Large intestine (tissue), 3 donors: ENCODE measurements around the gene PPP1R1C. TPM values are rescaled to one million over a fixed set of nuclear protein-coding genes. Genes with fewer than 3 reads are reported as not detected.

ENCODE experiments used
- DNase-seq, 2 donors: peaks; one replicate each; pipeline versions ENCODE4 v3.0.0 to v3.0.0-alpha.2; 2013
- H3K27ac ChIP-seq: one replicate; pipeline ENCODE4 v1.5.1; 2013; ENCODE audit warnings: low read length
- H3K27me3 ChIP-seq: 2 replicates; pipeline ENCODE4 v1.6.1; 2013; ENCODE audit warnings: low read length; ENCODE audit not compliant: control insufficient read depth, insufficient read depth
- H3K36me3 ChIP-seq: 2 replicates; pipeline ENCODE4 v1.6.1; 2013; ENCODE audit warnings: low read length; ENCODE audit not compliant: control insufficient read depth, insufficient read depth
- H3K4me1 ChIP-seq: one replicate; pipeline ENCODE4 v1.6.1; 2013; ENCODE audit warnings: low read length; ENCODE audit not compliant: control insufficient read depth, insufficient read depth
- H3K4me3 ChIP-seq: one replicate; pipeline ENCODE4 v1.5.1; 2013; ENCODE audit warnings: low read length
- H3K9me3 ChIP-seq: one replicate; pipeline ENCODE4 v1.6.1; 2013; ENCODE audit warnings: mild to moderate bottlenecking, low read depth, low read length, moderate library complexity; ENCODE audit not compliant: control insufficient read depth
- WGBS: methylation state at CpG from one replicate; pipeline ENCODE4 v1.1.5; 2013; ENCODE audit warnings: low lambda C conversion rate; ENCODE audit not compliant: insufficient coverage; 5-methylcytosine and 5-hydroxymethylcytosine counted together
- polyA plus RNA-seq: library from polyadenylated mRNA; unstranded; fragments of 120-200 nt; gene quantifications from one replicate; pipeline ENCODE4 v1.2.1, GENCODE V29; 2013

Gene PPP1R1C
- polyA plus RNA-seq, 1 donor = 3.3 TPM

DNA sequence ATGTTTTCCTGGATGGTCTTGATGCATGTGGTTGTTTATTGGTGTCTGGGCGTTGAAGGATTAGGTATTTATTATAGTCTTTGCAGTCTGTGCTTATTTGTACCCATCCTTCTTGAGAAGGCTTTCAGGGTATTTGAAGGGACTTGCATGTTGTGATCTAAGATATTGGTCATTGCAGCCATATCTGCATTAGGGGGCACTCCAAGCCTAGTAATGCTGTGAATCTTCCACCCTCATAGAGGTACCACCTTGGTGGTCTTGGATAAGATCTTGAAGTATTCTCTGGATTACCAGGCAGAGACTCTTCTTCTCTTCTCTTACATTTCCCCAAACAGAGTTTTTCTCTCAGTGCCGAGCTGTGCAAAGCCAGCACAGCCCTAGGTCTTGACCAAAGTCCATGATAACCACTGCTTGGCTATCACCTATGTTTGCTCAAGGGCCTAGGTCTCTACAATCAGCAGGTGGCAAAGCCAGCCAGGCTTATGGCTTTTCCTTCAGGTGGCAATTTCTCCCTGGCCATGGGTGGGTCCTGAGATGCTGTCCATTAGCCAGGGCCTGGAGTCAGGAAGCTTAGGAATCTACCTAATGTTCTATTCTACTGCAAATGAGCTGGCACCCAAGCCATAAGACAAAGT, 15.4 kb upstream of the PPP1R1C start:
- Histone ChIP-seq H3K36me3 (no peaks in the 10 kb centered on the region), H3K27ac (no peak overlapping the region), H3K4me3 (no peak overlapping the region), H3K27me3 (no peaks in the 10 kb centered on the region), H3K9me3 (no peaks in the 10 kb centered on the region), H3K4me1 (no peaks in the 10 kb centered on the region)
- WGBS = no CpG with 5 or more reads among the region's 2 CpGs
- peak; percentile 7 to 35 for DNase-seq

DNA sequence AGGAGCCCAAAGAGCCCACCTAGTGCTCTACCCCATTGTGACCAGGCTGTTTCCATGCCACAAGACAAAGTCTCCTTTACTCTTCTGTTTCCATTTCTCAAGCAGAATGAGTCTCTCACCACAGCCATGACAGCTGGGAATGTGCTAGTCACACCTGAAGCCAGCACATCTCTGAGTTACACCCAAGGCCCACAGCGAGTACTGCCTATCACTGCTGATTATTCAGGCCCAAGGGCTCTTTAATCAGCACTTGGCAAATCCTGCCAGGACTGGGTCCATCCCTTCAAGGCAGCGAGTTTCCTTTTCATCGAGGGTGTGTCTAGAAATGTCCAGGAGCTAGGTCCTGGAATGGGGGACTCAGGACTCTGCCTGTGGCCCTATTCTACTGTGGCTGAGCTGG, 14.6 kb upstream of the PPP1R1C start:
- Histone ChIP-seq H3K27me3 (no peaks in the 10 kb centered on the region), H3K27ac (no peak overlapping the region), H3K4me3 (no peak overlapping the region), H3K4me1 (no peaks in the 10 kb centered on the region), H3K36me3 (no peaks in the 10 kb centered on the region), H3K9me3 (no peaks in the 10 kb centered on the region)
- DNase-seq = no peak
- WGBS = no CpG with 5 or more reads among the region's 3 CpGs

DNA sequence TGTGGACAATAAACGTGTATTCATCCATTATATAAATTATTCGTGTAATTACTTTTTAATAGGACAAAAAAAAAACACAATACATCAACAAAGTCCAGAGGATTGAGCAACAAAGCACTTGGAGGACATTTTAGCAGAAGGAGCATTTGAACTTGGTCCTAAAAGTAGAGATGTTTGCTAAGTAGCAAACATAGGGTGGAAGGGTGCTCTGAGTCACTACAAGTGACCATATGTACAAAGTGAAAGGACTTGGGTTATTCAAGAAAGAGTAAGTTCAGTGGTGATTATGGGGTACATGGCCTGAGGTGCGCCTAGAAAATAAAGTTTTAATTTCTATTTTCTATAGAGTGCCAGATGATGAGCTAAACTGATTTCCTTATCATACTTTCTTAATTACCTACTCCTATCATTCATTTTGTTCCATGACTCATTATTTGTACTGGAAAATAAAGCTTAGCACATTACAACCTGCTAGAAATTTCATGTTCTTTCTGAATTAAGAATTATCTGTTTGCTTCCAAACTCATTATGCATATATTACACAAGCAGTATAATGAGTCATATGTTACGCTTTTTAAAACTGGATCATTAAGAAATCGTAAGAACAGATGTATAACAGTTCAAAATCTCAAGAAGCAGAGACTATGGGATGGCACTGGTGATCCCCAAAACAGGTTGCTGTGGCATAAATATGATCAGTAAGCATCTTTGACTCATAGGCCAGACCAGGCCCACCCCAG, 13.1 kb upstream of the PPP1R1C start:
- Histone ChIP-seq H3K4me3 (no peak overlapping the region), H3K4me1 (no peaks in the 10 kb centered on the region), H3K27me3 (no peaks in the 10 kb centered on the region), H3K36me3 (no peaks in the 10 kb centered on the region), H3K27ac (no peak overlapping the region), H3K9me3 (no peaks in the 10 kb centered on the region)
- 100% methylated on average over 2 of the region's 5 CpGs for WGBS
- DNase-seq = no peak

DNA sequence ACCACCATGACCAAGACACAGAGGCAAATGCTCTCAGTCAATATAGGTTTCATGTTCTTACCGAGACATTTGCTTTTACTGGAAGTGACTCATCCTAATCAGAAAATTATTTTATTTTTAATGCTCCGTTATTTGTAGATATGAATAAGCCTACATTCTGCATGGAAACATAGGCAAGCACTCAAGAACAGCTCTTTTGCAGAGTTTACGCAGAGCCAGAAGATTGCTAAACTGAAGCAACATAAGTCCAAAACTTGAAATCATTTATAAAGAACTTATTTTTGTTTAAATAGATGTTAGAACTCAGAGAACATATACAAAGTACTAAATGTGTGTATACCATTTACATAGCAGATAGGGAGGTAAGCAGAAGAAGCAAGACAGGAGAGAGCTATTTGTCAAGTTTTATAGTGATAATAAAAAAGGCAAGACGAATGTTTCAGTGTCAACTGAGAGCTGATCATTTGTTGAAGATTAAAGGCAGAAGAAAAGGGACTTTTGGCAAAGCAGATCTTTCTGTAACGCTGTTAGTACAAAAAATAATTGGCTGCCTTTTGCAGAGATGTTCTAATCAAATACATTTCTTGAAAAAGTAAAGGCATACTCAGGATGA, 12.4 kb upstream of the PPP1R1C start:
- Histone ChIP-seq H3K27ac (no peak overlapping the region), H3K9me3 (no peaks in the 10 kb centered on the region), H3K27me3 (no peaks in the 10 kb centered on the region), H3K4me3 (no peak overlapping the region), H3K36me3 (no peaks in the 10 kb centered on the region), H3K4me1 (no peaks in the 10 kb centered on the region)
- WGBS = 68% methylated on average over 3 of the region's 5 CpGs
- no peak for DNase-seq

DNA sequence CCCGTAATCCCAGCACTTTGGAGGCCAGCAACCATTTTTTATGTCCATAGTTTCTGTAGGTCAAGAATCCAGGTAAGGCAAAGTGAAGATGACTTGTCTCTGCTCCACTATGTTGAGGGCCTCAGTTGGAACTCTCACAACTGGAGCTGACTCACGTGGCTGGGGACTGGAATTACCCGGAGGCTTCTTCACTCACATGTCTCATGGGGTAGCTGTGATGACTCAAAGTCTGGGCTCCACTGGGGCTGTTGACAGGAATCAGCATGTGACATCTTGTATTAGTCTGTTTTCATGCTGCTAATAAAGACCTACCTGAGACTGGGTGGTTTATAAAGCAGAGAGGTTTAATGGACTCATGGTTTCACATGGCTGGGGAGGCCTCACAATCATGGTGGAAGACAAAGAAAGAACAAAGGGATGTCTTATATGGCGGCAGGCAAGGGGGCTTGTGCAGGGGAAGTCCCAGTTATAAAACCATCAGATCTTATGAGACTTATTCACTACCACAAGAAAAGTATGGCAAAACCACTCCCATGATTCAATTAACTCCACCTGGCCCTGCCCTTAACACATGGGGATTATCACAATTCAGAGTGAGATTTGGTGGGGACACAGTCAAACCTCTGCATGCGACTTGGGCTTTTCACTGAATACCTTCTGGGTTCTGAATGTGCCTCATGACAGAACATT, 7.8 kb upstream of the PPP1R1C start:
- Histone ChIP-seq H3K36me3 (no peaks in the 10 kb centered on the region), H3K4me1 (no peaks in the 10 kb centered on the region), H3K4me3 (no peak overlapping the region), H3K27me3 (no peaks in the 10 kb centered on the region), H3K9me3 (no peaks in the 10 kb centered on the region), H3K27ac (no peak overlapping the region)
- WGBS = 100% methylated on average over 1 of the region's 5 CpGs
- DNase-seq = no peak

DNA sequence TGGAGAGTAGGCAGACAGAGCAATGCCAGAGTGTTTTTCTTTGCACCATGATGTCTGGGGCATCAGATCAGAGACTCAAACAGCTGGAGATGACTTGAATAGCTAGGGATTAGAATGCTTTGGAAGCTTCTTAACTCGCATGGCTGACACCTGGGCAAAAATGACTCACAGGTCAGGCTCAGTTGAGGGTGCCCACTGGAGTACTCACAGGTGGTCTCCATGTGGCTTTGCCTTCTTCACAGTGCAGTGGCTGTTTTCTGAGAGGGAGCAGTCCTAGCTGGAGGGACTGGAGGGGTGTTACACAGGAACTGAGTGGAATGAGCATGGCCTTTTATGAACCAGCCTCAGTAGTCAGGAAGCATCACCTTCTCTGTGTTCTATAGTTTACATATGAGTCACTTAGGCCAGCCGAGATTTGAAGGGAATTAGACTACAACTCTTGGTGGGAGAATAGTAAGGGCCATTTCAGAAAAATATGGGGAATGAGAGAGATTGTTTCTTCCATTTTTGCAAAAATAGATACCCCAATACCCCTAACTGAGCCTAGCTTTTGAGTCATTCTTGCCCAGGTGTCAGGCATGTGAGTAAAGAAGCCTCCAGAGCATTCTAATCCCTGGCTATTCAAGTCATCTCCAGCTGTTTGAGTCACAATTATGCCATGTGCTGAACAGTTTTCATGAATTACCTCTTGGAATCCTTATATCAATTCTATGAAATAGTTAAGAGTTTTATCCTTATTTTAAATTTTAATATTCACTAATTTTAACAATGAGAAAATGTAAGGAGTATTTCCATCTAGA, 7.1 kb upstream of the PPP1R1C start:
- H3K27me3 ChIP-seq = no peaks in the 10 kb centered on the region
- no peaks in the 10 kb centered on the region for H3K36me3 ChIP-seq
- no peak overlapping the region for H3K27ac ChIP-seq
- no peak for DNase-seq
- 80% methylated on average over 1 of the region's 2 CpGs for WGBS
- H3K9me3 ChIP-seq = no peaks in the 10 kb centered on the region
- H3K4me3 ChIP-seq = no peak overlapping the region
- no peaks in the 10 kb centered on the region for H3K4me1 ChIP-seq

DNA sequence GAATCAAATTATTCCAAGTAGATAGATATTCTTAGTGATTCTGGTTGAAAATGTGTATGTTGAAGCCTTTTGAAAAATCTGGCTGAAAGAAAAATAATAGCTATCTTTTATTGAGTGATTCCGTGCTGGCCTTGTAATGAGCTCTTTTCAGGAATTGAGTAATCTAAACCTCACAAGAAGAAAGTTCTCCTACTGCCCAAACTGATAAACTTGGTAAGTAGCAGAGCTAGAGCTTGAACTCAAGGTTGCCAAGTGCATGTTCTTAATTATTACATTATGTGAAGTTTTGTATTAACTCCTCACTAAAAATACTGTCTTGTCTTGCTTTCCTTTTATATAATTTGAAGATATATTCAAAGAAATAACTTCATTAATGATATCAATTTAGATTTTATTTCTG, 1.6 kb upstream of the PPP1R1C start:
- no peak for DNase-seq
- Histone ChIP-seq H3K9me3 (no peaks in the 10 kb centered on the region), H3K4me3 (no peak overlapping the region), H3K27ac (no peak overlapping the region), H3K4me1 (no peaks in the 10 kb centered on the region), H3K36me3 (no peaks in the 10 kb centered on the region), H3K27me3 (no peaks in the 10 kb centered on the region)
- WGBS = no CpG with 5 or more reads among the region's 1 CpG

DNA sequence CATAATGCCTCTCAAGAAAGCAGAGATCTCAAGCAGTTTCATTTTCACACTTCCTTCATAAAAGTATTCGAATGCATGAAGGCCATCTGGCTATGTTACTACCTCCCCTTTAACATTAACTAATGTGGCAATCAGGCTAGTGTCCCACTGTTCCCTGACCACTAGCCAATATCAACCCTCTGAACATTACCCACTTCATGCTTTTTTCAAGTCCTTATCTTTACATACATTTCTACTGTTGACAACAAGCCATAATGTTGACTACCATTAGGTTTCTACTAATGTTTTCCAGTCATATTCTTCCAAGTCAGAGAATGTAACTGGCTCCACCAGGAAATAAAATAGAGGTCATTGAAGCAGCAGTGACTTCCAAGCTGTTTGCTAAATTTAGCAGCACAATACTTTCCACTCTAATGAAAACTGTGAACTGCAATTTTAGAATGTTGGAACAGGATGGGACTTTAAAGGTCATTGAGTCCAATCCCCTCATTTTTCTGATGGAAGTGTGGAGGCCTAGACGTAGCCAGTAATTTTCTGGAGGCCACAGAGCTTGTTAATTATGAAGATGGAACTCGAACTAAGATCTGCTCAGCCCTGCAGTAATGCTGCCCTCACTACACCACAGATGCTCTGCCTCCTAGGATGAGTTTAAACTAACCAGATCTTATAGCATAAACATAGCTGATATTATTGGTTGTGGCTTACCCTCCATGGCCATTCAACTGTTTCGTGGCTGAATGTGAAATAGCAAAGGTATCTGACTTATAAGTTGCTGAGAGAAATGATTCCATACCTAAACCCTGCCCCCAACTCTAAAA, 630 bp upstream of the PPP1R1C start:
- Histone ChIP-seq H3K27ac (no peak overlapping the region), H3K4me3 (no peak overlapping the region), H3K27me3 (no peaks in the 10 kb centered on the region), H3K4me1 (no peaks in the 10 kb centered on the region), H3K36me3 (no peaks in the 10 kb centered on the region), H3K9me3 (no peaks in the 10 kb centered on the region)
- WGBS = 83% methylated on average over 1 of the region's 4 CpGs
- no peak for DNase-seq

DNA sequence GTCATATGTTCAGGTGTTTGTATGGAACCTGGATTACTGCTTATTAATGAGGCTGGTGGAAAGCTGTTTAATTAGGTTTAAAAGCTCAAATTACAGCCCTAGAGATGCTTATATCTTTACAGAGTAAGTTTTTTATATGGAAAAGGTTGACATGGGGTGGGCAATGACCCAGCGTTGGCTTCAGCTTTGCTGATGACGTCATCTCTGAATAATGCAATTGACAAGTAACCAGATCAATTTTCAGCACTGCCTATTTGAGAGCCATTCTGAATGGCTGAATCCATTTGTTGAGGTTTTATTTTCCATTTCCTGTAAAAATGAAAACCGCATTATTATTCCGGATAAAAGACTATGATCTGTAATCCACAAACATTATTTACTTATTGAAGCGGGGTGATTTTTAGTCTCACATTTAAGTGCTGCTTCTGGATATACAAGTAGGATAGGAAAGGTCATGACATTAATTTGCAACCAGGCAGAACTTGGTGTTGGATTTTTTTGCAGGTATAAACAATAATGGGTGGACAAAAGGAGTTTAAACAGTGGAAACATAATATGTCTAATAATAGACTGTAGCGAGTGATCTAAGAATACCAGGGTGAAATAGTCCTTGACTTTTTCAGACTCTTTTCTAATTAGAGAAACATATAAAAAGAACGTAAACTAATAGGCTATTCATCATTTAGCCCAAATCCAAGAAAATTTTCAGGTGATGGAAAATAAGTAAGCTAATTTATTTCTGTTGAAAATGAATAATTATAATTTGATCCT, 2.7 kb downstream of the PPP1R1C start:
- Histone ChIP-seq H3K36me3 (no peaks in the 10 kb centered on the region), H3K4me1 (peaks cover 2% of the 10 kb centered on the region), H3K27ac (no peak overlapping the region), H3K4me3 (no peak overlapping the region), H3K9me3 (no peaks in the 10 kb centered on the region), H3K27me3 (no peaks in the 10 kb centered on the region)
- DNase-seq = no peak
- 97% methylated on average over 5 of the region's 7 CpGs for WGBS
